ENCODE results near the gene RGS6. TPM values are rescaled to one million over a fixed set of nuclear protein-coding genes. Genes with fewer than 3 reads are reported as not detected.

Gene RGS6
- total RNA-seq, 1 experiment from 2014 or later: not detected

- no peak for DNase-seq (ENCODE audit: low read depth)
Observed at GRCh38 chr14:72155379-72155993, 223.3 kb downstream of the RGS6 start.

GRCh38 chr14:72164420-72165228 is 232.4 kb downstream of the RGS6 start:
- no peak for DNase-seq (ENCODE audit: low read depth)

GRCh38 chr14:72165229-72165698 is 233.0 kb downstream of the RGS6 start:
- DNase-seq (ENCODE audit: low read depth): no peak

- no peak for DNase-seq (ENCODE audit: low read depth)
Observed at GRCh38 chr14:72169521-72169920, 237.3 kb downstream of the RGS6 start.

GRCh38 chr14:72172049-72172448 is 239.8 kb downstream of the RGS6 start:
- DNase-seq (ENCODE audit: low read depth): no peak

GRCh38 chr14:72172597-72172996 is 240.4 kb downstream of the RGS6 start:
- no peak for DNase-seq (ENCODE audit: low read depth)

- no peak for DNase-seq (ENCODE audit: low read depth)
Observed at GRCh38 chr14:72173038-72173720, 240.9 kb downstream of the RGS6 start.

GRCh38 chr14:72177251-72177650 is 245.0 kb downstream of the RGS6 start:
- DNase-seq (ENCODE audit: low read depth): no peak

- no peak for DNase-seq (ENCODE audit: low read depth)
Observed at GRCh38 chr14:72178517-72178916, 246.3 kb downstream of the RGS6 start.

GRCh38 chr14:72182708-72183432 is 250.6 kb downstream of the RGS6 start:
- no peak for DNase-seq (ENCODE audit: low read depth)

GRCh38 chr14:72183631-72184030 is 251.4 kb downstream of the RGS6 start:
- DNase-seq (ENCODE audit: low read depth): no peak

GRCh38 chr14:72186523-72186922 is 254.3 kb downstream of the RGS6 start:
- DNase-seq (ENCODE audit: low read depth): no peak

GRCh38 chr14:72196237-72197015 is 264.2 kb downstream of the RGS6 start:
- no peak for DNase-seq (ENCODE audit: low read depth)

GRCh38 chr14:72201645-72202044 is 269.4 kb downstream of the RGS6 start:
- DNase-seq (ENCODE audit: low read depth): no peak

GRCh38 chr14:72213424-72213823 is 281.2 kb downstream of the RGS6 start:
- no peak for DNase-seq (ENCODE audit: low read depth)

GRCh38 chr14:72215080-72215479 is 282.9 kb downstream of the RGS6 start:
- DNase-seq (ENCODE audit: low read depth): no peak

- DNase-seq (ENCODE audit: low read depth): no peak
Observed at GRCh38 chr14:72217135-72217534, 284.9 kb downstream of the RGS6 start.

- no peak for DNase-seq (ENCODE audit: low read depth)
Observed at GRCh38 chr14:72222046-72222445, 289.8 kb downstream of the RGS6 start.

- DNase-seq (ENCODE audit: low read depth): no peak
Observed at GRCh38 chr14:72236629-72237028, 304.4 kb downstream of the RGS6 start.

- DNase-seq (ENCODE audit: low read depth): no peak
Observed at GRCh38 chr14:72237722-72238666, 305.8 kb downstream of the RGS6 start.
